DND-41 (cell line): ENCODE data around the gene DNAH11.
"Not testable (repeated sequence)": the region's sequence is repeated elsewhere in the genome, so short reads cannot be mapped to it uniquely, and the experiment has no call there.

Source experiments
- ATAC-seq: fragments of 200-7000 bp; cut with Tn5 transposase; 3 replicates; pipeline ENCODE4 v1.9.1; 2021; ENCODE audit warnings: low read depth; ENCODE audit not compliant: insufficient read depth
- DNase-seq: peaks from one replicate; pipeline ENCODE4 v3.0.0-alpha.2; 2020
- H2AFZ ChIP-seq: 2 replicates; pipeline ENCODE4 v1.6.0; 2012; ENCODE audit warnings: low read depth, low read length
- H3K27ac ChIP-seq: 2 replicates; pipeline ENCODE4 v1.5.1; 2012; ENCODE audit warnings: low read length, inconsistent platforms
- H3K27me3 ChIP-seq: fragments of 200-600 bp; sonication (generic); 2 replicates; pipeline ENCODE4 v1.6.0; 2012; ENCODE audit warnings: low read length, mild to moderate bottlenecking, inconsistent platforms; ENCODE audit not compliant: insufficient read depth, poor library complexity
- H3K36me3 ChIP-seq: 2 replicates; pipeline ENCODE4 v1.5.1; 2012; ENCODE audit warnings: low read length, inconsistent platforms; ENCODE audit not compliant: insufficient read depth
- H3K4me1 ChIP-seq: 2 replicates; pipeline ENCODE4 v1.5.1; 2012; ENCODE audit warnings: mild to moderate bottlenecking, low read length; ENCODE audit not compliant: insufficient read depth
- H3K4me2 ChIP-seq: 2 replicates; pipeline ENCODE4 v1.6.0; 2012; ENCODE audit warnings: mild to moderate bottlenecking, moderate library complexity, low read length, inconsistent platforms; ENCODE audit not compliant: insufficient read depth
- H3K4me3 ChIP-seq, 2 experiments: fragments of 200-600 bp in 1 of 2; shearing (Covaris generic) in 1 of 2; 2 replicates each; pipeline ENCODE4 v1.5.1; 2012 to 2016; ENCODE audit warnings: inconsistent platforms in 2 of 2, low read length in 2 of 2, mild to moderate bottlenecking in 2 of 2, low read depth in 1 of 2, moderate library complexity in 1 of 2
- H3K79me2 ChIP-seq: 2 replicates; pipeline ENCODE4 v1.6.0; 2012; ENCODE audit warnings: low read length, inconsistent platforms; ENCODE audit not compliant: insufficient read depth
- H3K9ac ChIP-seq: 2 replicates; pipeline ENCODE4 v1.6.0; 2012; ENCODE audit warnings: low read depth, mild to moderate bottlenecking, inconsistent platforms, low read length, moderate library complexity
- H3K9me3 ChIP-seq: 2 replicates; pipeline ENCODE4 v1.5.1; 2012; ENCODE audit warnings: low read length, moderate library complexity, mild to moderate bottlenecking, inconsistent platforms; ENCODE audit not compliant: insufficient read depth, severe bottlenecking
- H4K20me1 ChIP-seq: 2 replicates; pipeline ENCODE4 v1.6.0; 2012; ENCODE audit warnings: low read length; ENCODE audit not compliant: insufficient read depth
- CTCF ChIP-seq: IDR thresholded peaks from 2 replicates; pipeline ENCODE4 v1.5.1; 2012; ENCODE audit warnings: borderline replicate concordance, low read length, moderate library complexity, mild to moderate bottlenecking; ENCODE audit not compliant: poor library complexity, severe bottlenecking; ENCODE audit errors: extremely low read depth
- EZH2 ChIP-seq: IDR thresholded peaks from 3 replicates; pipeline ENCODE4 v1.6.1; 2012; ENCODE audit warnings: borderline replicate concordance, low read depth, mild to moderate bottlenecking, moderate library complexity, low read length, inconsistent platforms; ENCODE audit not compliant: severe bottlenecking

DNAH11 gene

GRCh38 chr7:21923658-21924057, 380.8 kb downstream of the DNAH11 start:
- no peaks in the 10 kb centered on the region for H3K4me1 ChIP-seq
- ATAC-seq (no peak), DNase-seq (no peak)
- H2AFZ ChIP-seq = no peak overlapping the region
- no peak overlapping the region for H3K4me3 ChIP-seq
- H3K27ac ChIP-seq = no peak overlapping the region
- no peak for TF ChIP-seq CTCF
- TF ChIP-seq EZH2 = no peak
- no peaks in the 10 kb centered on the region for H3K79me2 ChIP-seq
- no peak overlapping the region for H3K9ac ChIP-seq
- peaks cover 15% of the 10 kb centered on the region for H3K27me3 ChIP-seq
- H4K20me1 ChIP-seq = no peaks in the 10 kb centered on the region
- H3K4me2 ChIP-seq = no peak overlapping the region
- H3K9me3 ChIP-seq = no peaks in the 10 kb centered on the region
- H3K36me3 ChIP-seq = no peaks in the 10 kb centered on the region

GRCh38 chr7:21926448-21926847, 383.6 kb downstream of the DNAH11 start:
- Histone ChIP-seq H3K27ac (no peak overlapping the region), H3K4me2 (no peak overlapping the region), H3K79me2 (no peaks in the 10 kb centered on the region), H3K27me3 (peaks cover 5% of the 10 kb centered on the region), H3K9ac (no peak overlapping the region), H3K4me3 (no peak overlapping the region), H4K20me1 (no peaks in the 10 kb centered on the region), H3K9me3 (no peaks in the 10 kb centered on the region), H3K36me3 (no peaks in the 10 kb centered on the region), H3K4me1 (no peaks in the 10 kb centered on the region), H2AFZ (no peak overlapping the region)
- no peak for ATAC-seq
- TF ChIP-seq CTCF (no peak), EZH2 (no peak)
- DNase-seq = no peak

- Histone ChIP-seq H3K4me3 (no peak overlapping the region), H4K20me1 (no peaks in the 10 kb centered on the region), H3K4me2 (no peak overlapping the region), H3K9ac (no peak overlapping the region), H3K27ac (no peak overlapping the region), H3K79me2 (no peaks in the 10 kb centered on the region), H3K4me1 (no peaks in the 10 kb centered on the region), H3K9me3 (no peaks in the 10 kb centered on the region), H3K36me3 (no peaks in the 10 kb centered on the region), H3K27me3 (no peaks in the 10 kb centered on the region), H2AFZ (no peak overlapping the region)
- TF ChIP-seq CTCF = no peak
- no peak for TF ChIP-seq EZH2
- ATAC-seq (no peak), DNase-seq (no peak)
Observed at GRCh38 chr7:21927693-21928092, 384.9 kb downstream of the DNAH11 start.

GRCh38 chr7:21933293-21933692, 390.5 kb downstream of the DNAH11 start:
- H3K27ac ChIP-seq, H3K9me3 ChIP-seq, DNase-seq, H3K36me3 ChIP-seq, H3K9ac ChIP-seq, H3K79me2 ChIP-seq, H3K4me1 ChIP-seq, H3K4me3 ChIP-seq, H4K20me1 ChIP-seq, H3K27me3 ChIP-seq, H3K4me2 ChIP-seq, H2AFZ ChIP-seq, ATAC-seq: not testable (repeated sequence)
